HepG2 (cell line): ENCODE results near the gene ANXA6. TPM values are rescaled to one million over a fixed set of nuclear protein-coding genes. Genes with fewer than 3 reads are reported as not detected.

ENCODE experiments used
- ATAC-seq: fragments of 200-7000 bp; cut with Tn5 transposase; 3 replicates; pipeline ENCODE4 v1.9.1; 2020; ENCODE audit warnings: mild to moderate bottlenecking, moderate library complexity
- BruUV-seq: library from RNA; stranded (reverse); fragments of 400-500 nt; replicated peaks from 2 replicates; lab custom pipeline; 2021; lab: Mats Ljungman, UMichigan
- CTCF ChIA-PET: fragments of 300-600 bp; formaldehyde crosslinking; extraction: SDS; loops from one replicate; lab custom pipeline; 2021; ENCODE audit warnings: low total read pairs, inconsistent platforms, low intra/inter-chr PET ratio; lab: Yijun Ruan, JAX
- POLR2A ChIA-PET: fragments of 350-600 bp; sonication (Branson Sonifier 250); formaldehyde crosslinking; loops from one replicate; lab custom pipeline; 2020; ENCODE audit warnings: antibody characterized with exemption, inconsistent platforms; lab: Yijun Ruan, JAX
- DNase-seq: peaks from one replicate; pipeline ENCODE4 v3.0.0-alpha.2; 2015; ENCODE audit warnings: low spot score
- FAIRE-seq: peaks from 3 replicates; lab custom pipeline; 2011; peaks lifted over from hg19 to GRCh38; lab: Jason Lieb, UNC
- H2AFZ ChIP-seq: one replicate; pipeline ENCODE4 v1.6.1; 2011; ENCODE audit warnings: low read length, inconsistent platforms
- H3K27ac ChIP-seq: fragments of 300-600 bp; 3 replicates; pipeline ENCODE4 v1.8.0; 2011; ENCODE audit warnings: mixed run types, mild to moderate bottlenecking, mixed read lengths, low read length, inconsistent platforms; ENCODE audit not compliant: insufficient read depth; ENCODE audit errors: extremely low read length
- H3K27me3 ChIP-seq, 2 experiments: fragments of 200-600 bp in 1 of 2; 2 replicates in 1 of 2; 3 replicates in 1 of 2; pipeline versions ENCODE4 v1.6.0 to v1.8.0; 2011; ENCODE audit warnings: low read length in 2 of 2, mild to moderate bottlenecking in 2 of 2, moderate library complexity in 2 of 2, inconsistent platforms in 1 of 2; ENCODE audit not compliant: insufficient read depth in 2 of 2, control insufficient read depth in 1 of 2
- H3K36me3 ChIP-seq, 2 experiments: fragments of 200-600 bp in 1 of 2; replicated peaks in 1 of 2; 2 replicates in 1 of 2; 3 replicates in 1 of 2; pipeline versions ENCODE4 v1.5.1 to v1.8.0; 2011; ENCODE audit warnings: low read length in 2 of 2, inconsistent platforms in 1 of 2; ENCODE audit not compliant: insufficient read depth in 2 of 2, control insufficient read depth in 1 of 2
- H3K4me1 ChIP-seq: 2 replicates; pipeline ENCODE4 v1.5.1; 2012; ENCODE audit warnings: low read length, inconsistent platforms; ENCODE audit not compliant: insufficient read depth
- H3K4me2 ChIP-seq: 2 replicates; pipeline ENCODE4 v1.6.0; 2011; ENCODE audit warnings: low read depth, low read length, inconsistent platforms
- H3K4me3 ChIP-seq, 3 experiments: fragments of 200-600 bp in 1 of 3; sonication (generic), shearing (Covaris generic) in 1 of 3; replicated peaks in 1 of 3; 2 replicates each; pipeline ENCODE4 v1.5.1; 2011 to 2016; ENCODE audit warnings: low read length in 3 of 3, inconsistent platforms in 2 of 3, low read depth in 2 of 3, mild to moderate bottlenecking in 2 of 3, control low read depth in 1 of 3, mixed read lengths in 1 of 3; ENCODE audit not compliant: insufficient read depth in 1 of 3
- H3K79me2 ChIP-seq: one replicate; pipeline ENCODE4 v1.6.1; 2011; ENCODE audit warnings: low read length, inconsistent platforms; ENCODE audit not compliant: insufficient read depth
- H3K9ac ChIP-seq: 2 replicates; pipeline ENCODE4 v1.6.0; 2011; ENCODE audit warnings: mild to moderate bottlenecking, low read depth, low read length, inconsistent platforms; ENCODE audit not compliant: insufficient read depth
- H3K9me3 ChIP-seq: 2 replicates; pipeline ENCODE4 v1.5.1; 2012; ENCODE audit warnings: mild to moderate bottlenecking, low read length
- H4K20me1 ChIP-seq: 2 replicates; pipeline ENCODE4 v1.6.0; 2011; ENCODE audit warnings: inconsistent platforms, mild to moderate bottlenecking, low read length, moderate library complexity; ENCODE audit not compliant: insufficient read depth
- BRD4 ChIP-seq: sonication (generic); formaldehyde crosslinking; IDR thresholded peaks from 2 replicates; pipeline ENCODE4 v1.4.0; 2020; ENCODE audit warnings: missing genetic modification reagents
- CHD4 ChIP-seq: fragments of 200-600 bp; sonication (generic); IDR thresholded peaks from 2 replicates; pipeline ENCODE4 v1.7.0; 2017; ENCODE audit warnings: mild to moderate bottlenecking, low read length, borderline replicate concordance
- GATA4 ChIP-seq: sonication (generic); IDR thresholded peaks from 2 replicates; pipeline ENCODE4 v1.6.1; 2016; ENCODE audit warnings: antibody characterized with exemption, low read depth, borderline replicate concordance
- HMG20B ChIP-seq: conservative IDR thresholded peaks from 2 replicates; pipeline ENCODE4 v1.6.1; 2016; ENCODE audit warnings: missing genetic modification reagents, missing compliant biosample characterization
- RFXANK ChIP-seq: IDR thresholded peaks from 2 replicates; pipeline ENCODE4 v1.6.1; 2016
- ZBTB7B ChIP-seq: sonication (generic); formaldehyde crosslinking; IDR thresholded peaks from 2 replicates; pipeline ENCODE4 v1.4.0; 2020; ENCODE audit warnings: missing genetic modification reagents
- ZC3H13 ChIP-seq: sonication (generic); formaldehyde crosslinking; IDR thresholded peaks from 2 replicates; pipeline ENCODE4 v1.8.1; 2023; ENCODE audit warnings: mild to moderate bottlenecking, missing genetic modification reagents, moderate library complexity
- ZFP36L1 ChIP-seq: sonication (generic); formaldehyde crosslinking; IDR thresholded peaks from 2 replicates; pipeline ENCODE4 v1.8.0; 2022; ENCODE audit warnings: mild to moderate bottlenecking, missing genetic modification reagents, moderate library complexity
- ZFP82 ChIP-seq: sonication (generic); formaldehyde crosslinking; IDR thresholded peaks from 2 replicates; pipeline ENCODE4 v1.5.1; 2020; ENCODE audit warnings: mild to moderate bottlenecking, missing genetic modification reagents, borderline replicate concordance
- ZNF34 ChIP-seq: sonication (generic); formaldehyde crosslinking; IDR thresholded peaks from 2 replicates; pipeline ENCODE4 v1.4.0; 2020; ENCODE audit warnings: mild to moderate bottlenecking, missing genetic modification reagents, borderline replicate concordance
- ZNF709 ChIP-seq: sonication (generic); formaldehyde crosslinking; IDR thresholded peaks from 2 replicates; pipeline ENCODE4 v1.5.0; 2020; ENCODE audit warnings: mild to moderate bottlenecking, missing genetic modification reagents
- ZNF839 ChIP-seq: sonication (generic); formaldehyde crosslinking; IDR thresholded peaks from 2 replicates; pipeline ENCODE4 v1.4.0; 2020; ENCODE audit warnings: missing genetic modification reagents, mild to moderate bottlenecking, borderline replicate concordance
- WGBS: methylation state at CpG from one replicate; pipeline ENCODE4 v1.1.6; 2017; ENCODE audit warnings: low lambda C conversion rate; 5-methylcytosine and 5-hydroxymethylcytosine counted together
- in situ Hi-C: cut with HindIII; loops from 2 replicates; pipeline ENCODE4 v1.10.0; 2017; ENCODE audit warnings: low pct_unique_long_range_greater_than_20kb; ENCODE audit not compliant: extremely low pct_ligation_motif_present
- intact Hi-C: fragments of 100-400 bp; cut with micrococcal nuclease; formaldehyde crosslinking; loops from one replicate; pipeline ENCODE4 v1.10.0; 2022; ENCODE audit not compliant: unreplicated experiment
- polyA plus RNA-seq, 8 experiments: library from polyadenylated mRNA; depleted of rRNA in 3 of 8; stranded (reverse) in 7 of 8; unstranded in 1 of 8; fragments of >200 nt; fragmentation: Illumina TruSeq in 4 of 8; extraction: Trizol in 4 of 8; gene quantifications; 2 replicates each; pipeline versions ENCODE4 v1.2.1 to v1.2.3, GENCODE V29; 2011 to 2016; ENCODE audit warnings: low read depth in 4 of 8, missing spikeins in 1 of 8, mixed read lengths in 1 of 8; ENCODE audit not compliant: insufficient read depth in 1 of 8
- total RNA-seq, 5 experiments: library from RNA; depleted of rRNA; stranded (reverse); fragments of >200 nt; fragmentation: Illumina TruSeq; extraction: Trizol; gene quantifications; 2 replicates each; pipeline ENCODE4 v1.2.3, GENCODE V29; 2016; ENCODE audit warnings: low read depth in 1 of 5
- TF ChIP-seq, protein P1 (sequence below): sonication (generic); formaldehyde crosslinking; IDR thresholded peaks from 2 replicates; pipeline ENCODE4 v1.5.0; 2020; ENCODE audit warnings: missing genetic modification reagents, mild to moderate bottlenecking, borderline replicate concordance
- TF ChIP-seq, protein P2 (sequence below): IDR thresholded peaks from 2 replicates; pipeline ENCODE4 v1.6.1; 2016; ENCODE audit warnings: control low read depth
- TF ChIP-seq, protein P3 (sequence below): sonication (generic); formaldehyde crosslinking; IDR thresholded peaks from 2 replicates; pipeline ENCODE4 v1.8.1; 2022; ENCODE audit warnings: low read depth, mild to moderate bottlenecking, missing genetic modification reagents
- TF ChIP-seq, protein P4 (sequence below): sonication (generic); formaldehyde crosslinking; IDR thresholded peaks from 2 replicates; pipeline ENCODE4 v1.8.1; 2023; ENCODE audit warnings: mild to moderate bottlenecking, inconsistent platforms, moderate library complexity, missing genetic modification reagents, borderline replicate concordance

Gene ANXA6
- total and polyA plus RNA-seq, 2 of the 13 experiments (the other 11 are each of a cell fraction or from before 2014, with no cell fraction given) = 103 to 125 TPM

DNA sequence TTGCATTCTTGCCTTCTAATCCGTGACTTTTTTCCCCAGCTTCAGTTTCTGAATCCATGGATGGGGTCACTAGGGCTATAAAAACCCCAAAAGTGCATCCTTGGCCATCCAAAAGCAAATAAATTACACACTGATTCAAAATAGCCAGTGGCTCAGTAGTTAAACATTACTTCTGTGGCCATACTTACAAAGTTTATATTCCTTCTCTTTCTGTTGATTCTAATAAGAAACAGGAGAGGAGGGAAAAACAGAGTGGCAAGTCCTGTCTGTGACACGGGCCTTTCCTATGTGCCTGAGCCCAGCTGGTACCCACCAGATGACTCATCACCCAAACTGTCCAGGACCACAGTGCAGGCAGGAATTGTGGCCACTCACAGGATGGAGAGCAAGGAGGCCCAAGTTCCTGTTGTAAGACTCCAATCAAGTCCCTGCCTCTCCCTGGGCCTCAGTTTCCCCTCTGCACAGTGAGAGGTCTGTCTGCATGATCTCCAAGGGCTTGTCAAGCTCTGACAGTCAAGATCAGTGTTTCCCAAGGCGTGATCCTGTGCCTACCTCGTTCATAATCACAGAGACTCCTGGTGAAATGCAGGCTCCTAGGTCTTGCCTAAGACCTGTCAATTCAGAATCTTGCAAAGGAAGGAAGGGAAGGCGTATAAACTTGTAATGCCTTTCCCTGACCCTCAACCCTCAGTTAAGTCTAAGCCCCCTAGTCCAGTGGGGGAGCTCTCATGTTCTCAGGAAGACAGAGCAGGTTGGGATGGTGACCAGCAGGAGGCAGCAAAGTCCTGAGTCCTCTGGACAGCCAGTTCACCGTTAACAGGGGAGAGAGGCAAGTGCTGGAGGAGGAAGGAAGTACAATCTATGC lies 106.3 kb downstream of the ANXA6 start:
- in situ Hi-C loops (loop anchor here (5.0 kb wide), 1 partner anchor 66 kb away; no protein-coding TSS in a partner anchor), intact Hi-C loops (loop anchor here (1.0 to 5.0 kb wide), 3 partner anchors 36 to 114 kb away; no protein-coding TSS in a partner anchor)
- DNase-seq (peak; percentile 68), ATAC-seq (peak; percentile 91), FAIRE-seq (peak; percentile 91)
- CTCF ChIA-PET = interaction anchor here (0.7 to 3.1 kb wide), 3 partner anchors 49 to 75 kb away, joined by 3 to 62 read pairs (median 6); no protein-coding TSS in a partner anchor
- Histone ChIP-seq H3K27ac (no peak overlapping the region), H3K4me1 (no peaks in the 10 kb centered on the region), H3K4me2 (no peak overlapping the region), H3K9ac (no peak overlapping the region), H3K79me2 (no peaks in the 10 kb centered on the region), H3K9me3 (no peaks in the 10 kb centered on the region), H2AFZ (no peak overlapping the region), H3K36me3 (peaks cover 43 to 77% of the 10 kb centered on the region in 2 experiments), H3K27me3 (no peaks in the 10 kb centered on the region), H3K4me3 (no peak overlapping the region), H4K20me1 (peaks cover 7% of the 10 kb centered on the region; the same call in 1 of the 2 replicates)
- no TSS peak for BruUV-seq
- 77% methylated on average over 6 of the region's 6 CpGs for WGBS
- POLR2A ChIA-PET = interaction anchor here (1.2 kb wide), 1 partner anchor 64 kb away, joined by 5 read pairs; no protein-coding TSS in a partner anchor
- TF ChIP-seq ZBTB7B (CRISPR knock-in tag) (no peak), GATA4 (no peak), HMG20B (CRISPR knock-in tag) (no peak), ZNF839 (CRISPR knock-in tag) (no peak), ZC3H13 (no peak), ZFP82 (CRISPR knock-in tag) (no peak), ZNF34 (CRISPR knock-in tag) (no peak), RFXANK (no peak), BRD4 (no peak), ZFP36L1 (CRISPR knock-in tag) (no peak), CHD4 (no peak), ZNF709 (CRISPR knock-in tag) (no peak)
- TF ChIP-seq, protein P1, sequence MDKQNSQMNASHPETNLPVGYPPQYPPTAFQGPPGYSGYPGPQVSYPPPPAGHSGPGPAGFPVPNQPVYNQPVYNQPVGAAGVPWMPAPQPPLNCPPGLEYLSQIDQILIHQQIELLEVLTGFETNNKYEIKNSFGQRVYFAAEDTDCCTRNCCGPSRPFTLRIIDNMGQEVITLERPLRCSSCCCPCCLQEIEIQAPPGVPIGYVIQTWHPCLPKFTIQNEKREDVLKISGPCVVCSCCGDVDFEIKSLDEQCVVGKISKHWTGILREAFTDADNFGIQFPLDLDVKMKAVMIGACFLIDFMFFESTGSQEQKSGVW (CRISPR knock-in tag) = no peak
- TF ChIP-seq, protein P2, sequence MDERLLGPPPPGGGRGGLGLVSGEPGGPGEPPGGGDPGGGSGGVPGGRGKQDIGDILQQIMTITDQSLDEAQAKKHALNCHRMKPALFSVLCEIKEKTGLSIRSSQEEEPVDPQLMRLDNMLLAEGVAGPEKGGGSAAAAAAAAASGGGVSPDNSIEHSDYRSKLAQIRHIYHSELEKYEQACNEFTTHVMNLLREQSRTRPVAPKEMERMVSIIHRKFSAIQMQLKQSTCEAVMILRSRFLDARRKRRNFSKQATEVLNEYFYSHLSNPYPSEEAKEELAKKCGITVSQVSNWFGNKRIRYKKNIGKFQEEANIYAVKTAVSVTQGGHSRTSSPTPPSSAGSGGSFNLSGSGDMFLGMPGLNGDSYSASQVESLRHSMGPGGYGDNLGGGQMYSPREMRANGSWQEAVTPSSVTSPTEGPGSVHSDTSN (CRISPR knock-in tag) = no peak
- TF ChIP-seq, protein P3, sequence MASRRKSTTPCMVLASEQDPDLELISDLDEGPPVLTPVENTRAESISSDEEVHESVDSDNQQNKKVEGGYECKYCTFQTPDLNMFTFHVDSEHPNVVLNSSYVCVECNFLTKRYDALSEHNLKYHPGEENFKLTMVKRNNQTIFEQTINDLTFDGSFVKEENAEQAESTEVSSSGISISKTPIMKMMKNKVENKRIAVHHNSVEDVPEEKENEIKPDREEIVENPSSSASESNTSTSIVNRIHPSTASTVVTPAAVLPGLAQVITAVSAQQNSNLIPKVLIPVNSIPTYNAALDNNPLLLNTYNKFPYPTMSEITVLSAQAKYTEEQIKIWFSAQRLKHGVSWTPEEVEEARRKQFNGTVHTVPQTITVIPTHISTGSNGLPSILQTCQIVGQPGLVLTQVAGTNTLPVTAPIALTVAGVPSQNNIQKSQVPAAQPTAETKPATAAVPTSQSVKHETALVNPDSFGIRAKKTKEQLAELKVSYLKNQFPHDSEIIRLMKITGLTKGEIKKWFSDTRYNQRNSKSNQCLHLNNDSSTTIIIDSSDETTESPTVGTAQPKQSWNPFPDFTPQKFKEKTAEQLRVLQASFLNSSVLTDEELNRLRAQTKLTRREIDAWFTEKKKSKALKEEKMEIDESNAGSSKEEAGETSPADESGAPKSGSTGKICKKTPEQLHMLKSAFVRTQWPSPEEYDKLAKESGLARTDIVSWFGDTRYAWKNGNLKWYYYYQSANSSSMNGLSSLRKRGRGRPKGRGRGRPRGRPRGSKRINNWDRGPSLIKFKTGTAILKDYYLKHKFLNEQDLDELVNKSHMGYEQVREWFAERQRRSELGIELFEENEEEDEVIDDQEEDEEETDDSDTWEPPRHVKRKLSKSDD = no peak
- TF ChIP-seq, protein P4, sequence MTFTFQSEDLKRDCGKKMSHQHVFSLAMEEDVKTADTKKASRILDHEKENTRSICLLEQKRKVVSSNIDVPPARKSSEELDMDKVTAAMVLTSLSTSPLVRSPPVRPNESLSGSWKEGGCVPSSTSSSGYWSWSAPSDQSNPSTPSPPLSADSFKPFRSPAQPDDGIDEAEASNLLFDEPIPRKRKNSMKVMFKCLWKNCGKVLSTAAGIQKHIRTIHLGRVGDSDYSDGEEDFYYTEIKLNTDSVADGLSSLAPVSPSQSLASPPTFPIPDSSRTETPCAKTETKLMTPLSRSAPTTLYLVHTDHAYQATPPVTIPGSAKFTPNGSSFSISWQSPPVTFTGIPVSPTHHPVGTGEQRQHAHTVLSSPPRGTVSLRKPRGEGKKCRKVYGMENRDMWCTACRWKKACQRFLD (CRISPR knock-in tag) = no peak
